HepG2 (cell line): ENCODE results near the gene KIF6. TPM values are rescaled to one million over a fixed set of nuclear protein-coding genes. Genes with fewer than 3 reads are reported as not detected.

Experiments
- ATAC-seq: fragments of 200-7000 bp; cut with Tn5 transposase; 3 replicates; pipeline ENCODE4 v1.9.1; 2020; ENCODE audit warnings: mild to moderate bottlenecking, moderate library complexity
- BruUV-seq: library from RNA; stranded (reverse); fragments of 400-500 nt; replicated peaks from 2 replicates; lab custom pipeline; 2021; lab: Mats Ljungman, UMichigan
- CTCF ChIA-PET: fragments of 300-600 bp; formaldehyde crosslinking; extraction: SDS; loops from one replicate; lab custom pipeline; 2021; ENCODE audit warnings: low total read pairs, inconsistent platforms, low intra/inter-chr PET ratio; lab: Yijun Ruan, JAX
- POLR2A ChIA-PET: fragments of 350-600 bp; sonication (Branson Sonifier 250); formaldehyde crosslinking; loops from one replicate; lab custom pipeline; 2020; ENCODE audit warnings: antibody characterized with exemption, inconsistent platforms; lab: Yijun Ruan, JAX
- DNase-seq: peaks from one replicate; pipeline ENCODE4 v3.0.0-alpha.2; 2015; ENCODE audit warnings: low spot score
- FAIRE-seq: peaks from 3 replicates; lab custom pipeline; 2011; peaks lifted over from hg19 to GRCh38; lab: Jason Lieb, UNC
- H2AFZ ChIP-seq: one replicate; pipeline ENCODE4 v1.6.1; 2011; ENCODE audit warnings: low read length, inconsistent platforms
- H3K27ac ChIP-seq: fragments of 300-600 bp; 3 replicates; pipeline ENCODE4 v1.8.0; 2011; ENCODE audit warnings: mixed run types, mild to moderate bottlenecking, mixed read lengths, low read length, inconsistent platforms; ENCODE audit not compliant: insufficient read depth; ENCODE audit errors: extremely low read length
- H3K27me3 ChIP-seq, 2 experiments: fragments of 200-600 bp in 1 of 2; 2 replicates in 1 of 2; 3 replicates in 1 of 2; pipeline versions ENCODE4 v1.6.0 to v1.8.0; 2011; ENCODE audit warnings: low read length in 2 of 2, mild to moderate bottlenecking in 2 of 2, moderate library complexity in 2 of 2, inconsistent platforms in 1 of 2; ENCODE audit not compliant: insufficient read depth in 2 of 2, control insufficient read depth in 1 of 2
- H3K36me3 ChIP-seq, 2 experiments: fragments of 200-600 bp in 1 of 2; replicated peaks in 1 of 2; 2 replicates in 1 of 2; 3 replicates in 1 of 2; pipeline versions ENCODE4 v1.5.1 to v1.8.0; 2011; ENCODE audit warnings: low read length in 2 of 2, inconsistent platforms in 1 of 2; ENCODE audit not compliant: insufficient read depth in 2 of 2, control insufficient read depth in 1 of 2
- H3K4me1 ChIP-seq: 2 replicates; pipeline ENCODE4 v1.5.1; 2012; ENCODE audit warnings: low read length, inconsistent platforms; ENCODE audit not compliant: insufficient read depth
- H3K4me2 ChIP-seq: 2 replicates; pipeline ENCODE4 v1.6.0; 2011; ENCODE audit warnings: low read depth, low read length, inconsistent platforms
- H3K4me3 ChIP-seq, 3 experiments: fragments of 200-600 bp in 1 of 3; sonication (generic), shearing (Covaris generic) in 1 of 3; replicated peaks in 1 of 3; 2 replicates each; pipeline ENCODE4 v1.5.1; 2011 to 2016; ENCODE audit warnings: low read length in 3 of 3, inconsistent platforms in 2 of 3, low read depth in 2 of 3, mild to moderate bottlenecking in 2 of 3, control low read depth in 1 of 3, mixed read lengths in 1 of 3; ENCODE audit not compliant: insufficient read depth in 1 of 3
- H3K79me2 ChIP-seq: one replicate; pipeline ENCODE4 v1.6.1; 2011; ENCODE audit warnings: low read length, inconsistent platforms; ENCODE audit not compliant: insufficient read depth
- H3K9ac ChIP-seq: 2 replicates; pipeline ENCODE4 v1.6.0; 2011; ENCODE audit warnings: mild to moderate bottlenecking, low read depth, low read length, inconsistent platforms; ENCODE audit not compliant: insufficient read depth
- H3K9me3 ChIP-seq: 2 replicates; pipeline ENCODE4 v1.5.1; 2012; ENCODE audit warnings: mild to moderate bottlenecking, low read length
- H4K20me1 ChIP-seq: 2 replicates; pipeline ENCODE4 v1.6.0; 2011; ENCODE audit warnings: inconsistent platforms, mild to moderate bottlenecking, low read length, moderate library complexity; ENCODE audit not compliant: insufficient read depth
- DZIP1 ChIP-seq: sonication (generic); formaldehyde crosslinking; IDR thresholded peaks from 2 replicates; pipeline ENCODE4 v1.5.0; 2020; ENCODE audit warnings: mild to moderate bottlenecking, missing genetic modification reagents
- KLF15 ChIP-seq: sonication (generic); formaldehyde crosslinking; IDR thresholded peaks from 2 replicates; pipeline ENCODE4 v1.8.1; 2023; ENCODE audit warnings: borderline replicate concordance, mild to moderate bottlenecking, inconsistent platforms, missing genetic modification reagents, mixed read lengths
- MED8 ChIP-seq: sonication (generic); formaldehyde crosslinking; IDR thresholded peaks from 2 replicates; pipeline ENCODE4 v1.8.1; 2023; ENCODE audit warnings: mild to moderate bottlenecking, missing genetic modification reagents; ENCODE audit not compliant: insufficient replicate concordance
- PRMT3 ChIP-seq: sonication (generic); formaldehyde crosslinking; IDR thresholded peaks from 2 replicates; pipeline ENCODE4 v1.8.1; 2022; ENCODE audit warnings: low read depth, mild to moderate bottlenecking, moderate library complexity, missing genetic modification reagents, borderline replicate concordance
- WGBS: methylation state at CpG from one replicate; pipeline ENCODE4 v1.1.6; 2017; ENCODE audit warnings: low lambda C conversion rate; 5-methylcytosine and 5-hydroxymethylcytosine counted together
- in situ Hi-C: cut with HindIII; loops from 2 replicates; pipeline ENCODE4 v1.10.0; 2017; ENCODE audit warnings: low pct_unique_long_range_greater_than_20kb; ENCODE audit not compliant: extremely low pct_ligation_motif_present
- intact Hi-C: fragments of 100-400 bp; cut with micrococcal nuclease; formaldehyde crosslinking; loops from one replicate; pipeline ENCODE4 v1.10.0; 2022; ENCODE audit not compliant: unreplicated experiment
- polyA plus RNA-seq, 8 experiments: library from polyadenylated mRNA; depleted of rRNA in 3 of 8; stranded (reverse) in 7 of 8; unstranded in 1 of 8; fragments of >200 nt; fragmentation: Illumina TruSeq in 4 of 8; extraction: Trizol in 4 of 8; gene quantifications; 2 replicates each; pipeline versions ENCODE4 v1.2.1 to v1.2.3, GENCODE V29; 2011 to 2016; ENCODE audit warnings: low read depth in 4 of 8, missing spikeins in 1 of 8, mixed read lengths in 1 of 8; ENCODE audit not compliant: insufficient read depth in 1 of 8
- total RNA-seq, 5 experiments: library from RNA; depleted of rRNA; stranded (reverse); fragments of >200 nt; fragmentation: Illumina TruSeq; extraction: Trizol; gene quantifications; 2 replicates each; pipeline ENCODE4 v1.2.3, GENCODE V29; 2016; ENCODE audit warnings: low read depth in 1 of 5

KIF6 gene
- total and polyA plus RNA-seq, 2 of the 13 experiments (the other 11 are each of a cell fraction or from before 2014, with no cell fraction given): 0.04 to 0.27 TPM

- TF ChIP-seq DZIP1 (CRISPR knock-in tag) (no peak), MED8 (CRISPR knock-in tag) (no peak)
Observed at GRCh38 chr6:39420300-39421265, 304.6 kb downstream of the KIF6 start (continued).

GRCh38 chr6:39419607-39420006 lies 305.6 kb downstream of the KIF6 start:
- ChIA-PET POLR2A (no interaction called here), CTCF (no interaction called here)
- Histone ChIP-seq H3K79me2 (no peaks in the 10 kb centered on the region), H2AFZ (no peak overlapping the region), H3K9me3 (no peaks in the 10 kb centered on the region), H3K4me2 (no peak overlapping the region), H3K9ac (no peak overlapping the region), H3K27me3 (peaks cover 0 to 3% of the 10 kb centered on the region in 2 experiments; a peak in 1 of 5 replicates), H4K20me1 (no peaks in the 10 kb centered on the region), H3K4me3 (no peak overlapping the region), H3K27ac (no peak overlapping the region), H3K36me3 (no peaks in the 10 kb centered on the region), H3K4me1 (peaks cover 12% of the 10 kb centered on the region; the same call in 1 of the 2 replicates)
- FAIRE-seq (no peak), ATAC-seq (no peak), DNase-seq (no peak)
- TF ChIP-seq KLF15 (CRISPR knock-in tag) (no peak), PRMT3 (CRISPR knock-in tag) (no peak)
- in situ Hi-C loops (no loop called here), intact Hi-C loops (no loop called here)
- no TSS peak for BruUV-seq
- WGBS: 0% methylated on average over 3 of the region's 3 CpGs
